IgD-negative memory B cell (primary cell): ENCODE data around the gene ENPP6. TPM values are rescaled to one million over a fixed set of nuclear protein-coding genes. Genes with fewer than 3 reads are reported as not detected.
A peak's percentile ranks its signal among the peaks of the same experiment; 100 is the strongest.

Source experiments
- H3K27ac Mint-ChIP-seq, 3 donors: one replicate each; pipeline ENCODE4 v1.8.0; 2020 to 2022; ENCODE audit warnings: mild to moderate bottlenecking in 3 of 3, mixed read lengths in 3 of 3, moderate library complexity in 1 of 3
- H3K27me3 Mint-ChIP-seq: one replicate; pipeline ENCODE4 v1.8.0; 2021; ENCODE audit warnings: mixed read lengths
- H3K36me3 Mint-ChIP-seq: one replicate; pipeline ENCODE4 v1.8.0; 2020; ENCODE audit warnings: mild to moderate bottlenecking, mixed read lengths
- H3K4me1 Mint-ChIP-seq, 3 donors: one replicate each; pipeline ENCODE4 v1.8.0; 2020 to 2022; ENCODE audit warnings: mixed read lengths in 3 of 3, mild to moderate bottlenecking in 1 of 3
- H3K4me3 Mint-ChIP-seq, 4 donors: one replicate each; pipeline ENCODE4 v1.8.0; 2020 to 2022; ENCODE audit warnings: mild to moderate bottlenecking in 4 of 4, mixed read lengths in 4 of 4, moderate library complexity in 3 of 4
- H3K9me3 Mint-ChIP-seq, 3 donors: one replicate each; pipeline ENCODE4 v1.8.0; 2020 to 2021; ENCODE audit warnings: mixed read lengths in 3 of 3, mild to moderate bottlenecking in 1 of 3
- polyA plus RNA-seq: library from polyadenylated mRNA; unstranded; fragments of 300-500 nt; fragmentation: Illumina TruSeq; gene quantifications from one replicate; pipeline ENCODE4 v1.2.3, GENCODE V29; 2021

The ENPP6 gene
- polyA plus RNA-seq, 1 donor from 2014 or later = not detected

- no peak overlapping the region for H3K4me3 Mint-ChIP-seq
- peaks cover 9% of the 10 kb centered on the region for H3K27me3 Mint-ChIP-seq
- peaks cover 0 to 4% (median 0%) of the 10 kb centered on the region in 3 donors for H3K9me3 Mint-ChIP-seq
Observed at GRCh38 chr4:184122631-184123408, 94.9 kb downstream of the ENPP6 start.

GRCh38 chr4:184120549-184121127 is 97.0 kb downstream of the ENPP6 start:
- peaks cover 0 to 2% (median 0%) of the 10 kb centered on the region in 3 donors for H3K9me3 Mint-ChIP-seq
- no peaks in the 10 kb centered on the region for H3K4me1 Mint-ChIP-seq
- H3K27me3 Mint-ChIP-seq = peaks cover 7% of the 10 kb centered on the region
- H3K36me3 Mint-ChIP-seq = peaks cover 2% of the 10 kb centered on the region
- no peak overlapping the region for H3K27ac Mint-ChIP-seq
- H3K4me3 Mint-ChIP-seq = no peak overlapping the region

More at GRCh38 chr4:184122631-184123408, 94.9 kb downstream of the ENPP6 start:
- Mint-ChIP-seq H3K27ac (no peak overlapping the region), H3K4me1 (no peaks in the 10 kb centered on the region), H3K36me3 (peaks cover 2% of the 10 kb centered on the region)

- no peaks in the 10 kb centered on the region for H3K4me1 Mint-ChIP-seq
- no peak overlapping the region for H3K4me3 Mint-ChIP-seq
- peaks cover 2% of the 10 kb centered on the region for H3K36me3 Mint-ChIP-seq
- peaks cover 0 to 5% (median 0%) of the 10 kb centered on the region in 3 donors for H3K9me3 Mint-ChIP-seq
- H3K27ac Mint-ChIP-seq = no peak overlapping the region
- peaks cover 12% of the 10 kb centered on the region for H3K27me3 Mint-ChIP-seq
Observed at GRCh38 chr4:184117662-184118199, 99.9 kb downstream of the ENPP6 start.

- Mint-ChIP-seq H3K4me3 (no peak overlapping the region), H3K36me3 (no peaks in the 10 kb centered on the region), H3K27ac (no peak overlapping the region), H3K9me3 (peaks cover 2 to 5% (median 2%) of the 10 kb centered on the region in 3 donors), H3K4me1 (no peaks in the 10 kb centered on the region), H3K27me3 (peaks cover 16% of the 10 kb centered on the region)
Observed at GRCh38 chr4:184115399-184115798, 102.3 kb downstream of the ENPP6 start.

DNA sequence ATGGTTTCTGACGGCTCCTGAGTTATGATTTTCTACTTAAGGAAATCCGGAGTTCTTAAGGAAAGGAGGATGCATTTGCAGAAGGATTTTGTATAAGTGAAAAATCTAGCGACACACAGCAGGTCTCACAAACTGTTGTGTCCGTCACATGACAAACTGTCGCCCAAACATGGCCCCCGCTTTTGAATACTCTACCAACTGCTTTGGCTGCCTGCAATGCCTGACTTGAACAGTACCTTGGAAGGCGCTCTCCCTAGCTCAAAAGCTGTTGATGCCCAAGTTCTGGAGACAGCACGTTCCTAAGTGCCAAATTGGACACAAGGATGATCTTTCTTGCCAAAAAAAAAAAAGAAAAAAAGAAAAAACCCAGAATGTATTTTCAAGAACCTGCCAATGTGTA is 103.2 kb downstream of the ENPP6 start:
- Mint-ChIP-seq H3K27me3 (peaks cover 14% of the 10 kb centered on the region), H3K4me1 (no peaks in the 10 kb centered on the region), H3K9me3 (peaks cover 2 to 5% (median 5%) of the 10 kb centered on the region in 3 donors), H3K27ac (no peak overlapping the region), H3K36me3 (no peaks in the 10 kb centered on the region), H3K4me3 (no peak overlapping the region)

GRCh38 chr4:184112006-184112550 is 105.6 kb downstream of the ENPP6 start:
- Mint-ChIP-seq H3K27me3 (peaks cover 17% of the 10 kb centered on the region), H3K9me3 (peaks cover 2 to 5% (median 5%) of the 10 kb centered on the region in 3 donors), H3K27ac (peak overlapping the region in 1 of 3 donors; percentile 50), H3K36me3 (no peaks in the 10 kb centered on the region), H3K4me1 (no peaks in the 10 kb centered on the region), H3K4me3 (no peak overlapping the region)

GRCh38 chr4:184111233-184111832 is 106.3 kb downstream of the ENPP6 start:
- peak overlapping the region in 1 of 3 donors; percentile 50 for H3K27ac Mint-ChIP-seq
- no peaks in the 10 kb centered on the region for H3K36me3 Mint-ChIP-seq
- peaks cover 22% of the 10 kb centered on the region for H3K27me3 Mint-ChIP-seq

DNA sequence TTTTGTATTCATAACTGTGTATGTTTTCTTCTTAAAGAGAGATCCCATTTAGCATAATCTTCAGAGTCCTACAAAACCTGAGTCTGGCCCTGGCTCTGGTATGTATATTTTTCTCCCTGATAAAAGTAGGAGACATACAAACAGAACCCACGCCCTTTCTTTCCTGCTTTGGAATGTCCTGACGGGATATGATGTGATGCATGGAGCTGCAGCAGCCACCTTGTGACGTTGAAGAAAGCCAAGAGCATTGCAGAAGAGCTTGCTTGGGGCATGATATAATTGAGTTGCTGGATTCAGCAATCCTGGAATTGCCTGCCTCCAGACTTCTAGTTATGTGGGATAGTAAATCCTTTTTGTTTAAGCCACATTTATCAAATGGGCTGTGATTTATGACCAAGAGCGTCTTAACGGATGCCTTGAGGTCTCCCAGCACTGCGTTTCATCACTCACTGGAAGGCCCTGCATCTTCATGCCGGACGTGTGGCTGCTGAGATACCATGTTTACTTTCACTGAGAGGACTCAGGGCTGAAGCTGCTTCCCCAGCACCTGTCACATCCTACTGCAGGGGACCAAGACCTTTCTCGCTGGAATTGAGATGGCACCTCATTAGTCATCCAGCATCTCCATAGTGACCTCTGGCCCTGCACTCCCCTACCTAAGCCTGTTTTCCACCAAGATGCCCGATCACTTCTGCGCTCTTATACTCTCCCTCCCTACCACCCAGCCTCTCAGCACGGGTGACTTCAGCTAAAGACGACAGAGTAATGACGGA is 107.0 kb downstream of the ENPP6 start:
- no peaks in the 10 kb centered on the region for H3K4me1 Mint-ChIP-seq
- no peak overlapping the region for H3K4me3 Mint-ChIP-seq
- peaks cover 23% of the 10 kb centered on the region for H3K27me3 Mint-ChIP-seq
- H3K36me3 Mint-ChIP-seq = no peaks in the 10 kb centered on the region
- no peak overlapping the region for H3K27ac Mint-ChIP-seq
- H3K9me3 Mint-ChIP-seq = peaks cover 2 to 5% (median 2%) of the 10 kb centered on the region in 3 donors

More at GRCh38 chr4:184111233-184111832, 106.3 kb downstream of the ENPP6 start:
- H3K9me3 Mint-ChIP-seq = peaks cover 2 to 5% (median 2%) of the 10 kb centered on the region in 3 donors
- H3K4me1 Mint-ChIP-seq = no peaks in the 10 kb centered on the region
- no peak overlapping the region for H3K4me3 Mint-ChIP-seq

GRCh38 chr4:184108006-184108501 is 109.6 kb downstream of the ENPP6 start:
- peaks cover 19% of the 10 kb centered on the region for H3K27me3 Mint-ChIP-seq
- H3K27ac Mint-ChIP-seq = no peak overlapping the region
- H3K4me3 Mint-ChIP-seq = no peak overlapping the region
- no peaks in the 10 kb centered on the region for H3K4me1 Mint-ChIP-seq
- H3K36me3 Mint-ChIP-seq = no peaks in the 10 kb centered on the region
- peaks cover 0 to 5% (median 2%) of the 10 kb centered on the region in 3 donors for H3K9me3 Mint-ChIP-seq

- no peak overlapping the region for H3K27ac Mint-ChIP-seq
- no peak overlapping the region for H3K4me3 Mint-ChIP-seq
- H3K9me3 Mint-ChIP-seq = no peaks in the 10 kb centered on the region
- peaks cover 0 to 6% (median 4%) of the 10 kb centered on the region in 3 donors for H3K4me1 Mint-ChIP-seq
- no peaks in the 10 kb centered on the region for H3K36me3 Mint-ChIP-seq
- peaks cover 14% of the 10 kb centered on the region for H3K27me3 Mint-ChIP-seq
Observed at GRCh38 chr4:184104419-184105101, 113.1 kb downstream of the ENPP6 start.

DNA sequence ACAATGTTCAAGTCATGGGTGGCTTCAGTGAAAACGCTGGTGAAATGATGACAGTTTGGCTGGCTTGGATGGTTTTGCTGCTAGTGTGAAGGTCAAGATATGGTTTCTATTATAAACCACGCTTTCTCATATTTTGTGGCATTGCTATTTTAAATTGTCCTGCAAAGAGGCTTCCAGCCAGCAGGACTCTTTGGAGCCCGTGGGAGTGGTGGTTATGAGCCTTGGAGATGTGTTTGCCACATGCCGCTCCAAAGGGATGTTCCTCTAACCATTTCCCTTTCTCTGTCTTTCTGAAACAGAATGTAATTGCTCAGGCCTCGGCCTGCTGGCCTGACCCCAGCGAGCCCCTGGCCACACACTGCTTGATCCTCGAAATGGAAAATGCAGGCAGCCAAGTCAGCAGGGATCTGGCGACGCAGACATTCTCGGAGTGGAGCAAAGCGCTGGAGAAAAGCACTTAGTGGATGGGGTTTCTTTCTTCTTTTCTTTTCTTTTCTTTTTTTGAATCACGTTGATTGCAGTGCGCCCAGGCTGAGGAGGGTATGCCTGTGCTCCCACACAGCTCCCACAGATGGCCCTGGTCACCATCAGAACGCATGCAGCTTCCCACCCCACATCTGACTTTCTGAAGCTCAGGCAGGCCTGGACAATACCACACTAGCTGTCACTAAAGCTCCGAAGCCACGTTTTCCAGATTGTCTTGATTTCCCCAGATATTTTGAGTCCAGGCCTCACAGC is 114.0 kb downstream of the ENPP6 start:
- Mint-ChIP-seq H3K36me3 (no peaks in the 10 kb centered on the region), H3K9me3 (no peaks in the 10 kb centered on the region), H3K27me3 (peaks cover 14% of the 10 kb centered on the region), H3K4me3 (no peak overlapping the region), H3K4me1 (peaks cover 0 to 6% (median 4%) of the 10 kb centered on the region in 3 donors), H3K27ac (no peak overlapping the region)

GRCh38 chr4:184102927-184103326 is 114.7 kb downstream of the ENPP6 start:
- H3K27me3 Mint-ChIP-seq = peaks cover 19% of the 10 kb centered on the region
- no peak overlapping the region for H3K4me3 Mint-ChIP-seq
- no peaks in the 10 kb centered on the region for H3K36me3 Mint-ChIP-seq
- H3K9me3 Mint-ChIP-seq = no peaks in the 10 kb centered on the region
- H3K4me1 Mint-ChIP-seq = peaks cover 0 to 6% (median 4%) of the 10 kb centered on the region in 3 donors
- no peak overlapping the region for H3K27ac Mint-ChIP-seq

GRCh38 chr4:184102488-184102887 is 115.2 kb downstream of the ENPP6 start:
- H3K27ac Mint-ChIP-seq = no peak overlapping the region
- H3K36me3 Mint-ChIP-seq = no peaks in the 10 kb centered on the region
- H3K9me3 Mint-ChIP-seq = no peaks in the 10 kb centered on the region
- H3K4me3 Mint-ChIP-seq = no peak overlapping the region
- peaks cover 24% of the 10 kb centered on the region for H3K27me3 Mint-ChIP-seq
- H3K4me1 Mint-ChIP-seq = peaks cover 0 to 7% (median 4%) of the 10 kb centered on the region in 3 donors
